ENCODE results near the gene UGT2B15.

DNA sequence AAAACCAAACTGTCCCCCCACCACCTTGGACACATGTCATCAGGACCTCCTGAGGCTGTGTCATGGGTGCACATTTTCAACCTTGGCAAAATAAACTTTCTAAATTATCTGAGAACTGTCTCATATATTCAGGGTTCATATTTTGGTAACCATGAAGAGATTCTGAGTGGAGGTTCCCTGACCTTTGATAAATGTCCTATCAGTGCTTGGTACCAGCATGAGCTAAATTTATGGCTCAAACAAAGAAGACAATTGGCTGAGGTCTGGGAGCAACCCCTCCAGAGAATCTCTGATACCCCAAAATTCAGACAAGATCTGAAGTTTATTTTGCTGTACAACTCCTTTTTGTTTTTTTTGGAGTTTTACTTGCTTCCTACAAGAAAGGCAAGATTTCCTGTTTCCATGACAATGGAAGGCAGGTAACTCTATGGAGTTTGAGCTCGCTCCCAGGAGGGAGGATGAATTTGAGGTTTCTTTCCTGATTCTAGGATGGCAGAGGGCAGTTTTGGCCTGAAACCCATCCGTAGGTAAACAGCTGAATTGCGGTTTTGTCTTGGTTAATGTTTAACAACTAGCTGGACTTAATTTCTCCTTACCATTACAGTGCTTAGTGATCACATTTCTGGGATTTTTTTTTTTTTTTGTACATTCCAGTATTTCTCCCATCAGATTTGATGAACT, 14.5 kb downstream of the UGT2B15 start:
- TF ChIP-seq, protein P1, sequence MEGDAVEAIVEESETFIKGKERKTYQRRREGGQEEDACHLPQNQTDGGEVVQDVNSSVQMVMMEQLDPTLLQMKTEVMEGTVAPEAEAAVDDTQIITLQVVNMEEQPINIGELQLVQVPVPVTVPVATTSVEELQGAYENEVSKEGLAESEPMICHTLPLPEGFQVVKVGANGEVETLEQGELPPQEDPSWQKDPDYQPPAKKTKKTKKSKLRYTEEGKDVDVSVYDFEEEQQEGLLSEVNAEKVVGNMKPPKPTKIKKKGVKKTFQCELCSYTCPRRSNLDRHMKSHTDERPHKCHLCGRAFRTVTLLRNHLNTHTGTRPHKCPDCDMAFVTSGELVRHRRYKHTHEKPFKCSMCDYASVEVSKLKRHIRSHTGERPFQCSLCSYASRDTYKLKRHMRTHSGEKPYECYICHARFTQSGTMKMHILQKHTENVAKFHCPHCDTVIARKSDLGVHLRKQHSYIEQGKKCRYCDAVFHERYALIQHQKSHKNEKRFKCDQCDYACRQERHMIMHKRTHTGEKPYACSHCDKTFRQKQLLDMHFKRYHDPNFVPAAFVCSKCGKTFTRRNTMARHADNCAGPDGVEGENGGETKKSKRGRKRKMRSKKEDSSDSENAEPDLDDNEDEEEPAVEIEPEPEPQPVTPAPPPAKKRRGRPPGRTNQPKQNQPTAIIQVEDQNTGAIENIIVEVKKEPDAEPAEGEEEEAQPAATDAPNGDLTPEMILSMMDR (IDR thresholded peaks at IDR 0.05) = no peak
- TF ChIP-seq POLR2A (IDR thresholded peaks at IDR 0.05) = no peak

All from testis (tissue), 2 donors.